ENCODE measurements around the gene MAN1A1.

GRCh38 chr6:119250036-119250435, 99.5 kb downstream of the MAN1A1 start:
- TF ChIP-seq CTCF (conservative IDR thresholded peaks at IDR 0.05; ENCODE audit: low read depth, low read length) (no peak), EZH2 (IDR thresholded peaks at IDR 0.05; ENCODE audit: borderline replicate concordance, low read depth, low read length, poor library complexity, severe bottlenecking) (no peak)

Data from A673 (cell line).